ENCODE measurements around the gene AKAP7. TPM values are rescaled to one million over a fixed set of nuclear protein-coding genes. Genes with fewer than 3 reads are reported as not detected.

The AKAP7 gene
- total RNA-seq, 6 experiments from 2014 or later: 1.1 to 3.9 (median 3.0) TPM

DNA sequence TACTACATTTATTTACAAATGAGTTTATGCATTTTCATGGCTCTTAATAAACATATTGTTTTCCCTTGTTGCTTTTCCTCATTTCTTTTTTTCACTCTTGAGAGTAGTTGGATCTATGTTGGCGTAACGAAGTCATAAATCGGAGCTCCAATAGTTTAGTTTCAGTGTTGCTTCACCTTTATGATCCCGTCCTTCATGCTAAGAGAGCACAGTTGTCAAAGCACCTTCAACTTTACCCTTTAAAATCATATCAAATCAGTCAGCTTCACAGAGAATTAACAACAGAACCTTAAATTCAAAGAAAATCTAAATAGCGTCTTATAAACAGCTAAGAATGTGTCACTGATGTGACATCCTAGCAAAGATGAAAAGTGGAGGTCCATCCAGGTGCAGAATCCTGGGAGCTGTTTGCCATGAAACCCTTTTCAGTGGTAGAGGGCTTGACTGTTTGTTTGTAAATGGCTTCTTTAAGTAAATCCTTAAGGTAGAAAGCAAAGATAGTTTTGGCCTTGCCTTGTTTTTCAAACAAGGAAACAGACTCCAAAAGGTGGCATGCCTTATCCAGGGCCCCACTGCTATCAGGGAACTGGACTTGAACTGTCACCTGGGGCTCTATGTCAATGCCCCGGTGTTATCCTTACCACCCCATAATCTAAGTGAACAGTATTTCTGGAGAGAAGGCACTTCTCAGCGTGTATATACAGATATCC, 148.4 kb downstream of the AKAP7 start:
- DNase-seq: no peak
- no peaks in the 10 kb centered on the region; the same call in 1 of the 2 replicates for H3K9me3 Mint-ChIP-seq
- H3K4me1 Mint-ChIP-seq (ENCODE audit: low read depth): no peaks in the 10 kb centered on the region
- H3K27me3 Mint-ChIP-seq (ENCODE audit: insufficient read depth): no peaks in the 10 kb centered on the region
- no peaks in the 10 kb centered on the region for H3K36me3 Mint-ChIP-seq (ENCODE audit: low read depth)
- no peak overlapping the region for H3K4me3 Mint-ChIP-seq
- TF ChIP-seq, protein P1, sequence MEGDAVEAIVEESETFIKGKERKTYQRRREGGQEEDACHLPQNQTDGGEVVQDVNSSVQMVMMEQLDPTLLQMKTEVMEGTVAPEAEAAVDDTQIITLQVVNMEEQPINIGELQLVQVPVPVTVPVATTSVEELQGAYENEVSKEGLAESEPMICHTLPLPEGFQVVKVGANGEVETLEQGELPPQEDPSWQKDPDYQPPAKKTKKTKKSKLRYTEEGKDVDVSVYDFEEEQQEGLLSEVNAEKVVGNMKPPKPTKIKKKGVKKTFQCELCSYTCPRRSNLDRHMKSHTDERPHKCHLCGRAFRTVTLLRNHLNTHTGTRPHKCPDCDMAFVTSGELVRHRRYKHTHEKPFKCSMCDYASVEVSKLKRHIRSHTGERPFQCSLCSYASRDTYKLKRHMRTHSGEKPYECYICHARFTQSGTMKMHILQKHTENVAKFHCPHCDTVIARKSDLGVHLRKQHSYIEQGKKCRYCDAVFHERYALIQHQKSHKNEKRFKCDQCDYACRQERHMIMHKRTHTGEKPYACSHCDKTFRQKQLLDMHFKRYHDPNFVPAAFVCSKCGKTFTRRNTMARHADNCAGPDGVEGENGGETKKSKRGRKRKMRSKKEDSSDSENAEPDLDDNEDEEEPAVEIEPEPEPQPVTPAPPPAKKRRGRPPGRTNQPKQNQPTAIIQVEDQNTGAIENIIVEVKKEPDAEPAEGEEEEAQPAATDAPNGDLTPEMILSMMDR (IDR thresholded peaks at IDR 0.05): no peak
- no peak overlapping the region for H3K27ac Mint-ChIP-seq

DNA sequence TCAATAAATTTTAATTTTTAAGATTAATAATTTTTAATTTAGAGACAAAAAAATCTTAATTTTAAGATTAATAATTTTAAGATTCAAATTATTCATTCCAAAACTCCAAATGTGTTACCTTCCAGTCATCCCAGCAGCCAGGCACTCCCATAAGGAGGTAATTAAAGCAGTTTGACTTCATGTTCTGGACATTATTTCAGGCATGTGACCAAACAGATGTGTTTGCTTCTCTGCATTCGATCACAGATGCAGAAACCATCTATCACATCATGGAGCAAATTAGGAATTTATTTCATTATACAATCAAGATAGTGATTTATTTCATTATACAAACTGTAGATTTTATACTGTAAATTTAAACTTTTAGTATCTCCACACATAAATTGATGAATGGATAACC, 150.3 kb downstream of the AKAP7 start:
- Mint-ChIP-seq H3K4me1 (ENCODE audit: low read depth) (no peaks in the 10 kb centered on the region), H3K36me3 (ENCODE audit: low read depth) (no peaks in the 10 kb centered on the region), H3K9me3 (no peaks in the 10 kb centered on the region), H3K27ac (no peak overlapping the region), H3K27me3 (ENCODE audit: insufficient read depth) (no peaks in the 10 kb centered on the region), H3K4me3 (no peak overlapping the region)
- TF ChIP-seq, protein P1 (IDR thresholded peaks at IDR 0.05): no peak
- DNase-seq: no peak

DNA sequence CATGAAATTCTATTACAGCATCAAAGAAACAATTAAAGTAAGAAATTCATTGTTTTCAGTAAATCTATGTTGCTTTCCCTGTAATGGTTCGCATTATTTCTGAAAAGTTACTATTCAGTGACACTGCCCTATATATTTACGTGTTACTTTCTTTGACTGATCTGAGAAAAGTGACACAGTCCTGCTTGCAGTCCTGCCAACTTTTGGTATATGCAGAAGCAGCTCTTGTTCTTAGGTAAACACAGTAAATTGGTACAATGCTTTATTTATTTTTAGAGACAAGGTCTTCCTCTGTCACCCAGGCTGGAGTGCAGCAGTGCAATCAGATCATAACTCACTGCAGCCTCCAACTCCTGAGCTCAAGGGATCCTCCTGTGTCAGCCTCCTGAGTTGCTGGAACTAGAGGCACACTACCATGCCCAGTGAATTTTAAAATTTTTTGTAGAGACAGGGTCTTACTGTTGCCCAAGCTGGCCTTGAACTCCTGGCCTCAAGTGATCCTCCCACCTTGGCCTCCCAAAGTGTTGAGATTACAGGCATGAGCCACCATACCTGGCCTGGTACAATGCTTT, 151.3 kb downstream of the AKAP7 start:
- no peak for DNase-seq
- Mint-ChIP-seq H3K4me3 (no peak overlapping the region), H3K27me3 (ENCODE audit: insufficient read depth) (no peaks in the 10 kb centered on the region), H3K27ac (no peak overlapping the region), H3K9me3 (no peaks in the 10 kb centered on the region), H3K4me1 (ENCODE audit: low read depth) (no peaks in the 10 kb centered on the region), H3K36me3 (ENCODE audit: low read depth) (no peaks in the 10 kb centered on the region)
- TF ChIP-seq, protein P1 (IDR thresholded peaks at IDR 0.05): no peak

DNA sequence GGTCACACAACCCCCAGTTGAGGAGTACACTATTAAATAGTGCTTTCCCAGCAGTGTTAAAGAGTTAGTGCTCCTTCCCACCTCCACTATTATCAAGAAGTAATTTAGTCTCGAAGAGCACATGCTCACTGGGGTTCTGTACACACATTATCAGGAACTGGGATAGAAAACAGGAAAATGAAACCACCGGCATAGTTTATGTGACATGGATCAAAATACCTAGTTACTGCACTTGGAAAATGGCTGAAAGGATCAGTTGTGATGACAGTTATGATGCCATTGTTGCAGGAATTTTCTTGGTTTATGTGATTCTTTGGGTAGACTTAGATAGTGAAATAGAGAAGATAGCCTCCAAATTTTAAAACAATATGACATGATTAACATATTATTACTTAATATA, 152.9 kb downstream of the AKAP7 start:
- Mint-ChIP-seq H3K27ac (no peak overlapping the region), H3K36me3 (ENCODE audit: low read depth) (no peaks in the 10 kb centered on the region), H3K9me3 (no peaks in the 10 kb centered on the region), H3K4me1 (ENCODE audit: low read depth) (0 out of 2 replicates have a peak, but pooled peaks cover 5% of the 10 kb centered on the region), H3K4me3 (no peak overlapping the region), H3K27me3 (ENCODE audit: insufficient read depth) (no peaks in the 10 kb centered on the region)
- no peak for DNase-seq
- TF ChIP-seq, protein P1 (IDR thresholded peaks at IDR 0.05): no peak

DNA sequence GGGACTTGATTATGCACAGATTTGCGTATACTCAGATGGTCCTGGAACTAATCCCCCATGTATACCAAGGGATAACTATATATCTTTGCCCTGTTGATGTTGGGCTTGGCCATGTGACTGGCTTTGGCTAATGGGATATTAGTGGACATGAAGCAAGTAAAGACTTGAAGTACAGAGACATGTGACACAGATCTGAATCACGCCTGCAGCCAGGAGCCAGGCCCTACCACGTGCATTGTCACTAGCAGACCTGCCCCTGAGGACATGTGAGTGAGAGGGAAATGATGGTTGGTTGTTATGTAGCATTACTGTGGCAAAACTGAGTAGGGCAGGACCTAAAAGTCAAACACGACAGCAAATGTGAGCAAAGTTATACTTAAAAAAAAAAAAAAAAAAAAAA, 155.7 kb downstream of the AKAP7 start:
- Mint-ChIP-seq H3K27ac (no peak overlapping the region), H3K36me3 (ENCODE audit: low read depth) (no peaks in the 10 kb centered on the region), H3K4me1 (ENCODE audit: low read depth) (0 out of 2 replicates have a peak, but pooled peaks cover 5% of the 10 kb centered on the region), H3K27me3 (ENCODE audit: insufficient read depth) (no peaks in the 10 kb centered on the region), H3K4me3 (no peak overlapping the region), H3K9me3 (no peaks in the 10 kb centered on the region)
- TF ChIP-seq, protein P1 (IDR thresholded peaks at IDR 0.05): no peak
- DNase-seq: no peak

All from HFFc6 (cell line).